Stimulated activated naive CD8-positive, alpha-beta T cell treated with anti-CD3 and anti-CD28 coated beads, Interleukin-15, amount 100 ng/mL, for 72 hours (primary cell): Measurements from ENCODE around the gene PLOD3.
"Not testable (repeated sequence)": the region's sequence is repeated elsewhere in the genome, so short reads cannot be mapped to it uniquely, and the experiment has no call there.

Source experiments
- ATAC-seq: fragments of 150-1000 bp; cut with Tn5 transposase; 2 replicates; pipeline ENCODE4 v1.10.0; 2021; ENCODE audit warnings: mild to moderate bottlenecking, moderate library complexity
- DNase-seq, 2 donors: peaks; one replicate each; pipeline ENCODE4 v3.0.0; 2021 to 2022
- H3K27ac Mint-ChIP-seq, 2 donors: one replicate each; pipeline ENCODE4 v1.8.0; 2022; ENCODE audit warnings: mild to moderate bottlenecking in 2 of 2, mixed read lengths in 2 of 2, moderate library complexity in 2 of 2
- H3K27me3 Mint-ChIP-seq: one replicate; pipeline ENCODE4 v1.8.0; 2022; ENCODE audit warnings: mixed read lengths
- H3K4me1 Mint-ChIP-seq: one replicate; pipeline ENCODE4 v1.8.0; 2022; ENCODE audit warnings: mild to moderate bottlenecking, mixed read lengths
- H3K4me3 Mint-ChIP-seq, 2 donors: one replicate each; pipeline ENCODE4 v1.8.0; 2022; ENCODE audit warnings: mild to moderate bottlenecking in 2 of 2, mixed read lengths in 2 of 2, moderate library complexity in 1 of 2
- H3K9me3 Mint-ChIP-seq, 2 donors: one replicate each; pipeline ENCODE4 v1.8.0; 2022; ENCODE audit warnings: mixed read lengths in 2 of 2

The PLOD3 gene

DNA sequence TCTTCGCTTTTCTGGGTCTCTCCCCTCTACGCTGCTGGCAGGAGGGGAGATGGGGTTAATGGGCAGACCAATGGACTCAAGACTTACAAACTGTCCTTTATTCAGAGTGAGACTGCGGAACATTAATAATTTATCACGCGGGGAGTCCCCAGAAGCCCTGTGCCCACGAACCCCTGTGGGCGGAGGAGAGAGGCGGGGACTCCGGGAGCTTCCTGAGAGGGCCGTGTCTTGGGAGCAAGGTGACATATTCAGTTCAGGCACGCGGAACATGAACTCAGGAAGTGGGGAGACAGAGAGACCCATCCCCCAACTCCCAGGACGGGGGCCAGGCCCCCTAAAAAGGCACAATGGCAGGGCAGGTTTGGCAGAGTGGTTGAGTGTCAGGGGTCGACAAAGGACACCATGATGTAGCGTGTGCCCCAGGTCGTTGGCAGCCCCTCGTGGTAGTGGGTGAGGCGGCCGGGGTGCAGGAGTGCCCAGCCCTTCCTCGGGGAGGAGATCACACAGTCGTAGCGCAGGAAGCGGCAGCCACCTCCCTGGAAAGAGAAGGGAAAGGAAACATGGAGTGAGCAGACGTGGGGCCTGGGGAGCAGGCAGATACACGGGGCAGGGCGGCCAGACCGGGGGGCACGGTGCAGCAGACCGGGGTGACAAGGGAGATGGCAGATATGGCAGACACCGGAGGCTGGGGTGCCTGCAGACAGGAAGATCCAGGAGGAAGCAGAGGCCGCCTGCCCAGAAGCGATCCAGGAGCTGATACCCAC lies 11.3 kb downstream of the PLOD3 start:
- Mint-ChIP-seq H3K27ac (no peak overlapping the region), H3K4me3 (no peak overlapping the region), H3K4me1 (peaks cover 26% of the 10 kb centered on the region), H3K27me3 (peaks cover 33% of the 10 kb centered on the region), H3K9me3 (no peaks in the 10 kb centered on the region)
- no peak for DNase-seq
- ATAC-seq = no peak

DNA sequence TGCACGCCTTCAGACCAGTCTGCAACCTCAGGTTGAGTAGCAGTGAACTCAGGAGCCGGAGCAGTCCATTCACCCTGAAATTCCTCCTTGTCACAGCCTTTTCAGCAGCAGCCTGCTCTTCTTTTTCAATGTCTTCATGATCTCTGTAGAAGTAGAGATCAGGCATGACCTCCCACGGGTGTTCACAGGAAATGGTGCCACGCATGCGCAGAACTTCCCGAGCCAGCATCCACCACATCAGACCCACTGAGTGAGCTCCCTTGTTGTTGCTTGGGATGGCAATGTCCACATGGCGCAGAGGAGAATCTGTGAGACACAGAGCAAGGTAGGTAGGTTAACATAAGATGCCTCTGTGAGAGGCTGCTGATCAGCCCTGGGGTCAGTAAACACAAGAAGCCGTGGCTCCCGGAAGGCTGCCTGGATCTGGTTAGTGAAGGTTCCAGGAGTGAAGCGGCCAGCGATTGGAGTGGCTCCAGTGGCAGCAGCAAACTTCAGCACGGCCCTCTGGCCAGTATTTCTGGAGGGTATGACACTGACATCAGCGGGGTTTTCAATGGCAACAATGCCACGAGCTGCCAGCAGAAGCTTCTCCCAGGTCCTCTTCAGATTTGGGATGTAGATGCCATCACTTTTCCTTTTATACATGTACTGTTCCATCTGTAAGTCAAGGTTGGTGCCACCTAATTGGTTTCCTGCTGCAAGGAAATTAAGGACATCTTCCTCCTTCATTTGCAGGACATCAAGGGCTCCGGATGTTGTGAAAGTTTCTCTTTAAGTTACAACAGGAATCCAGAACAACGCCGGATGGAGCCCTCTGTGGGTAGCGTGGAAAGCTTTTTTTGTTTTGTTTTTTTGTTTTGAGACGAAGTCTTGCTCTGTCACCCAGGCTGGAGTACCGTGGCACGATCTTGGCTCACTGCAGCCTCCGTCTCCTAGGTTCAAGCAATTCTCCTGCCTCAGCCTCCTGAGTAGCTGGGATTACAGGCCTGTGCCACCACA lies 13.3 kb downstream of the PLOD3 start:
- ATAC-seq, H3K9me3 Mint-ChIP-seq, DNase-seq: not testable (repeated sequence)
- peaks cover 47% of the 10 kb centered on the region for H3K27me3 Mint-ChIP-seq
- peaks cover 32% of the 10 kb centered on the region for H3K4me1 Mint-ChIP-seq
- peak overlapping the region; percentile 34 to 54 for H3K27ac Mint-ChIP-seq
- H3K4me3 Mint-ChIP-seq = peak overlapping the region in 1 of 2 donors; percentile 56

- ATAC-seq (no peak), DNase-seq (no peak)
- Mint-ChIP-seq H3K4me3 (peak overlapping the region in 1 of 2 donors; percentile 57), H3K9me3 (no peaks in the 10 kb centered on the region), H3K27ac (no peak overlapping the region), H3K4me1 (peaks cover 32% of the 10 kb centered on the region), H3K27me3 (peaks cover 55% of the 10 kb centered on the region)
Measured at GRCh38 chr7:101202603-101202918, 14.8 kb downstream of the PLOD3 start.

DNA sequence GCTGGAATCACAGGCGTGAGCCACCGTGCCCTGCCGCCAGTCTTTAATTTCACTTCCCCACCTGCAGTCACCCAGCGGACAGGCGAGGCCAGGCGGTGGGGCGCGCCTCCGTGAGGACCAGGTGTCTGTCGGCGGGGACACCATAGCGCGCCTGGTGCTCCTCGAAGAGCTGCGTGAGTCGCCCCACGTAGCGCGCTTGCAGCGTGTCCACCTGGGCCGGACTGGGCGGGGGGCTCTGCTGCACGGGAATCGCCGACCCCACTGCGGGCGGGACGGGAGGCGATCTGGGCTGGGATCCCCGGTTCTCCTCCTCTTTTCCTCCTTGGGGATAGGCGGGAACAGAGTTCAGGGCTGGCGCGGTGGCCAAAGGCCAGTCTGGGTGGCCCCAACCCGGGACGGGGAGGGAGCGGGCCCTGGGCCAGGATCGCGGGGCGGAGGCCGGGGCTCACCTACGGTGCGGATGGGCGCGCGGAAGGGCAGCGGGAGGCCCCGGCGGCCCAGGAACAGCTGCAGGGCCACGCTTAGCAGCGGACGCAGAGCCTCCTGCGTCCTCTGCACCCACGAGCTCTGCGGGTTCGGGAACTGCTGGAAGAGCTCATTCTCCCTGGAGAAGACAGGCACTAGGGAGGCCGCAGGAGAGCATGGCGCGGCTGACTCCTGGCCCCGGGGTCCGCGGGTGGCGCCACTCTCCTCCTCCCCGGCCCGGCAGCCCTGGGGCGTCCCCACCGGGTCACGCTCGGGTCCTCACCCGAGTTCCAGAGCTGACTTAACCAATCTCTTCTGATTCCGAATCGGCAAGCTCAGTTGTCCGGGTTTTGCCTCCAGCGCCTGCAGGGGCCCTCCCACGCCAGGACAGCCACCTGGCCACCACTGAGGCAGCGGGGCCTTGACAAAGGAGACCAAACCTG lies 15.4 kb downstream of the PLOD3 start:
- DNase-seq (no peak), ATAC-seq (no peak)
- Mint-ChIP-seq H3K27ac (peak overlapping the region in 1 of 2 donors; percentile 72), H3K4me1 (peaks cover 32% of the 10 kb centered on the region), H3K9me3 (no peaks in the 10 kb centered on the region), H3K4me3 (peak overlapping the region; percentile 29 to 66), H3K27me3 (peaks cover 55% of the 10 kb centered on the region)

GRCh38 chr7:101200862-101201599 lies 16.4 kb downstream of the PLOD3 start, which contains the start of gene MOGAT3:
TSS of gene MOGAT3 (minus strand) at chr7:101201036. CDS start at chr7:101200854, 182 bp downstream.
- Mint-ChIP-seq H3K4me3 (peak within 1 kb of the TSS; percentile 29 to 69), H3K27ac (peak within 1 kb of the TSS in 1 of 2 donors; percentile 24), H3K27me3 (peaks cover 59% of the 10 kb centered on the region), H3K9me3 (no peaks in the 10 kb centered on the region), H3K4me1 (peaks cover 28% of the 10 kb centered on the region)
- no peak for ATAC-seq
- DNase-seq = no peak

GRCh38 chr7:101200504-101200861 lies 16.9 kb downstream of the PLOD3 start:
- Mint-ChIP-seq H3K27ac (no peak overlapping the region), H3K4me3 (no peak overlapping the region), H3K4me1 (peaks cover 22% of the 10 kb centered on the region), H3K27me3 (peaks cover 63% of the 10 kb centered on the region), H3K9me3 (no peaks in the 10 kb centered on the region)
- ATAC-seq (no peak), DNase-seq (no peak)

- not testable (repeated sequence) for H3K9me3 Mint-ChIP-seq, ATAC-seq, DNase-seq, H3K27ac Mint-ChIP-seq, H3K4me3 Mint-ChIP-seq
- Mint-ChIP-seq H3K4me1 (peaks cover 20% of the 10 kb centered on the region), H3K27me3 (peaks cover 69% of the 10 kb centered on the region)
Measured at GRCh38 chr7:101199522-101199921, 17.9 kb downstream of the PLOD3 start.

DNA sequence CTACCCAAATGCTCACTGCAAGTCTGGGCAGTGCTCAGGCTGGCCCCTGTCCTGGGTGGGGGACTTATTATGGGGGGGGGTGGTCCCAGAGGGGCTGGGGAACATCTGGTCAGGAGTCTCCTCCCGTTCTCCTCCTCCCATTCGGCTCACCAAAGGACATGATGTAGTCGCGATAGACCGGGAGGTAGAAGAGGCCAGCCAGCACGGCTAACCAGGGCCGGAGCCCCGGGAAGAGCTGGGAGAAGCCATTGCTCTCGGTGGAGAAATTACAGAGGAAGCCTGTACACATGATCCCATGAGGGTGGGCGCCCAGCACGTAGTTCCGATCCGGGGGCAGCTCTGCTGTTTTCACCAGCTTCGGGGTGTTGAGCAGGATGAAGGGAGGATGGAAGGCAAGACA lies 18.9 kb downstream of the PLOD3 start:
- ATAC-seq (no peak), DNase-seq (no peak)
- Mint-ChIP-seq H3K27me3 (peaks cover 62% of the 10 kb centered on the region), H3K4me1 (peaks cover 14% of the 10 kb centered on the region), H3K27ac (peak overlapping the region in 1 of 2 donors; percentile 67), H3K9me3 (no peaks in the 10 kb centered on the region), H3K4me3 (no peak overlapping the region)

DNA sequence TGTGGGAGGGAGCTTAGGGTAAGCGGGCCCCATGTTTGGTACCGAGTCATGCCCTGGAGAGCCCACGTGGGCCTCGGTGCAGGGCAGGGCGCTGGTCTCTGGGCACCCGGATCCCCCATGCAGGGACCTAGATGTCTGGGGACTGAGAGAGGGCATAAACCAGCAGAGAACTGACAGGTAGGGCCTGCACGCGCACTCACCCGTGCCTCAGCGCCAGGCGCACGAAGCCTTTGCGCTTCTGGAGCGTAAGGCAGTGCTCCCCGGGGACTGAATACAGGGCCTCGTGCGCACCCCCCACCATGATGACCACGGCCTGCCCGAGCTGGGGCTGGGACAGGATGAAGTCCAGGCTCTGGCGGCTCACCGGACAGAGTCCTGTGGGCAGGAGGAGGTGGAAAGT lies 19.4 kb downstream of the PLOD3 start:
- peaks cover 14% of the 10 kb centered on the region for H3K4me1 Mint-ChIP-seq
- DNase-seq (no peak), ATAC-seq (no peak)
- H3K4me3 Mint-ChIP-seq = no peak overlapping the region
- peaks cover 57% of the 10 kb centered on the region for H3K27me3 Mint-ChIP-seq
- H3K9me3 Mint-ChIP-seq = no peaks in the 10 kb centered on the region
- H3K27ac Mint-ChIP-seq = no peak overlapping the region

DNA sequence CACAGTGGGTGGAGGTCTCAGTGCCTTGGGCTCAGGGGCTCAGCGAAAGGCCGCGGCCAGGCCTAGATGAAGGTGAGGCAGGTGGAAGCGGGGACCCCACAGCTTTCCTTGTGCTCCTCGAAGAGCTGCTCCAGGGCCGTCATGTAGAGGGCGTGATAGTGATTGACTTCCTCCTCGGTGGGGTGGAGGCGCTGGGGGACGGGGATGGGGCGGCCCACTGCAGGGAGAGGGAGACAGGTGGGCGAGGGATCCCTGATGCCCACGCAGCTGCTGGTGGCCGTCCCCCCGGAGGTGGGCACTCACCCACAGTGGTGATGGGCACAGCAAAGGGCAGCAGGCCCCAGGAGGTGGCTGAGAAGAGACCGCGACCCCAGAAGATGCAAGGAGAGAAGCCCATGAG lies 21.5 kb downstream of the PLOD3 start:
- DNase-seq = no peak
- Mint-ChIP-seq H3K9me3 (no peaks in the 10 kb centered on the region), H3K27ac (no peak overlapping the region), H3K27me3 (peaks cover 36% of the 10 kb centered on the region), H3K4me3 (no peak overlapping the region), H3K4me1 (peaks cover 9% of the 10 kb centered on the region)
- no peak for ATAC-seq

GRCh38 chr7:101189109-101189508 lies 28.3 kb downstream of the PLOD3 start:
- H3K4me1 Mint-ChIP-seq = peaks cover 5% of the 10 kb centered on the region
- ATAC-seq (no peak), DNase-seq (no peak)
- no peak overlapping the region for H3K27ac Mint-ChIP-seq
- H3K9me3 Mint-ChIP-seq = no peaks in the 10 kb centered on the region
- peaks cover 28% of the 10 kb centered on the region for H3K27me3 Mint-ChIP-seq
- no peak overlapping the region for H3K4me3 Mint-ChIP-seq

- no peaks in the 10 kb centered on the region for H3K4me1 Mint-ChIP-seq
- H3K27ac Mint-ChIP-seq = no peak overlapping the region
- peaks cover 38% of the 10 kb centered on the region for H3K27me3 Mint-ChIP-seq
- ATAC-seq (no peak), DNase-seq (no peak)
- no peak overlapping the region for H3K4me3 Mint-ChIP-seq
- H3K9me3 Mint-ChIP-seq = no peaks in the 10 kb centered on the region
Measured at GRCh38 chr7:101186844-101187428, 30.4 kb downstream of the PLOD3 start.

- ATAC-seq (no peak), DNase-seq (no peak)
- no peak overlapping the region for H3K4me3 Mint-ChIP-seq
- peaks cover 43% of the 10 kb centered on the region for H3K27me3 Mint-ChIP-seq
- H3K9me3 Mint-ChIP-seq = no peaks in the 10 kb centered on the region
- H3K4me1 Mint-ChIP-seq = no peaks in the 10 kb centered on the region
- no peak overlapping the region for H3K27ac Mint-ChIP-seq
Measured at GRCh38 chr7:101186194-101186593, 31.2 kb downstream of the PLOD3 start.

DNA sequence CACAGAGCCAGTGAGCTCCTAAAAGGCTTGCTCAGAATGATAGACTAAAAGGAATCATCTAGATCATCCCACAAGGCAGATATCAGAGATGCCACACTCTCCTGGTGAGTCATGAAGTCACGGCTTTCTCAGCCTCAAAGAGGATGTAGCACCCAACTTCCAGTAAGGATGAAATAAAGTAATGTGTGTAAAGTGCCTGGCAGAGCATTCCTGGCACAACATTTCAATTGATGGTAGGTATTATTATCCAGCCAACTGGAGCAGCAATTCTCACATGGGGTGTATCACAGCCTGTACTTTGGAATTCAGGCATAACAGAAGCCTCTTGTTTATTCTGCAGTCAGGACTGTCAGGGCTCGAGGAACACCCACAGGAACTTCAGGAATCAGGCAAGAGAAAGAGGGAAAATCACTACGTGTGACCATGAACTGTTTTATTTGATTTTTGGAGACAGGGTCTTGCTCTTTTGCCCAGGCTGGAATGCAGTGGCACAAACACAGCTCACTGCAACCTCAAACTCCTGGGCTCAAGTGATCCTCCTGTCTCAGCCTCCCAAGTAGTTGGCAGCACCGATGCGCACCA lies 32.0 kb downstream of the PLOD3 start:
- Mint-ChIP-seq H3K4me3 (no peak overlapping the region), H3K9me3 (no peaks in the 10 kb centered on the region), H3K4me1 (peaks cover 6% of the 10 kb centered on the region), H3K27ac (no peak overlapping the region), H3K27me3 (peaks cover 47% of the 10 kb centered on the region)
- ATAC-seq = no peak
- no peak for DNase-seq
